OCI-LY7 (cell line): ENCODE data around the gene TOP3A.

ENCODE experiments used
- EZH2phosphoT487 ChIP-seq: fragments of 200-600 bp; sonication (generic); IDR thresholded peaks from 2 replicates; pipeline ENCODE4 v1.6.1; 2018; ENCODE audit warnings: low read depth, borderline replicate concordance, mild to moderate bottlenecking, mixed run types, antibody characterized with exemption, low read length, moderate library complexity, mixed read lengths
- TF ChIP-seq, protein P1 (sequence below): fragments of 200-600 bp; sonication (generic); conservative IDR thresholded peaks from 2 replicates; pipeline ENCODE4 v1.5.1; 2014; ENCODE audit warnings: mild to moderate bottlenecking, antibody characterized with exemption, low read length, moderate library complexity, mixed read lengths

DNA sequence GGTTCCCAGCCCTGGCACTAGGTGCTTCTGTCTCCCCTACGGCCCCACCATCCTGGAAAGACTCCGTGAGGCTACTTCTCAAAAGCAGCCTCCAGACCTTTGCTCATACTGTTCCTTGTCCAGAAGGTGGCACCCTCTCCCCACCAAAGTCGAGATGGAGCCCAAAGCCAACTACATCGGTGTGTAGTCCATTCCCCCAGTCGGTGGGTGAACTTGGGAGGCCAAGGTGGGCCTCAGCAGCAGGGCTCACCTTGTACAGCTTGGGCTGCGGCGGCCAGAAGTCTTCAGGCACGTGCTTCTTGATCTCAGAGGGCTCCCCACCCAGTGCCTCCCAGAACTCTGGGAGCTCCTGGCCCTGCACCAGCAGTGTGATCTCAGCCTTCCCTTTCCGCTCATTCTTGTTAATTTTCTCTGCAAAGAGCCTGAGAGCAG is 66.5 kb downstream of the TOP3A start:
- TF ChIP-seq, protein P1, sequence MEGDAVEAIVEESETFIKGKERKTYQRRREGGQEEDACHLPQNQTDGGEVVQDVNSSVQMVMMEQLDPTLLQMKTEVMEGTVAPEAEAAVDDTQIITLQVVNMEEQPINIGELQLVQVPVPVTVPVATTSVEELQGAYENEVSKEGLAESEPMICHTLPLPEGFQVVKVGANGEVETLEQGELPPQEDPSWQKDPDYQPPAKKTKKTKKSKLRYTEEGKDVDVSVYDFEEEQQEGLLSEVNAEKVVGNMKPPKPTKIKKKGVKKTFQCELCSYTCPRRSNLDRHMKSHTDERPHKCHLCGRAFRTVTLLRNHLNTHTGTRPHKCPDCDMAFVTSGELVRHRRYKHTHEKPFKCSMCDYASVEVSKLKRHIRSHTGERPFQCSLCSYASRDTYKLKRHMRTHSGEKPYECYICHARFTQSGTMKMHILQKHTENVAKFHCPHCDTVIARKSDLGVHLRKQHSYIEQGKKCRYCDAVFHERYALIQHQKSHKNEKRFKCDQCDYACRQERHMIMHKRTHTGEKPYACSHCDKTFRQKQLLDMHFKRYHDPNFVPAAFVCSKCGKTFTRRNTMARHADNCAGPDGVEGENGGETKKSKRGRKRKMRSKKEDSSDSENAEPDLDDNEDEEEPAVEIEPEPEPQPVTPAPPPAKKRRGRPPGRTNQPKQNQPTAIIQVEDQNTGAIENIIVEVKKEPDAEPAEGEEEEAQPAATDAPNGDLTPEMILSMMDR = peak; percentile 89
- no peak for TF ChIP-seq EZH2phosphoT487
